NCI-H1417 (cell line): ENCODE measurements around the gene P2RY4.
"Not testable (repeated sequence)": the region's sequence is repeated elsewhere in the genome, so short reads cannot be mapped to it uniquely, and the experiment has no call there.

Source experiments
- DNase-seq, 3 experiments: peaks; one replicate each; lab custom pipeline; 2025; lab: John Stamatoyannopoulos, UW

The P2RY4 gene

GRCh38 chrX:70243601-70244000 lies 16.4 kb downstream of the P2RY4 start:
- DNase-seq: not testable (repeated sequence)

- DNase-seq: no peak
Measured at GRCh38 chrX:70241501-70241900, 18.5 kb downstream of the P2RY4 start.

GRCh38 chrX:70240751-70241150 lies 19.3 kb downstream of the P2RY4 start:
- no peak for DNase-seq

GRCh38 chrX:70234355-70234754 lies 25.6 kb downstream of the P2RY4 start, which contains the start of gene AWAT1:
TSS of gene AWAT1 (plus strand) at chrX:70234655. CDS start at chrX:70234696, 41 bp downstream.
- no peak for DNase-seq

GRCh38 chrX:70231666-70232065 lies 28.3 kb downstream of the P2RY4 start:
- no peak for DNase-seq

- DNase-seq: no peak
Measured at GRCh38 chrX:70226687-70227086, 33.3 kb downstream of the P2RY4 start.

- DNase-seq: no peak
Measured at GRCh38 chrX:70226048-70226447, 34.0 kb downstream of the P2RY4 start.

- peak in 2 of 3 experiments; percentile 9 to 45 for DNase-seq
Measured at GRCh38 chrX:70219938-70220764, 39.9 kb downstream of the P2RY4 start.

GRCh38 chrX:70209570-70209969 lies 50.4 kb downstream of the P2RY4 start:
- DNase-seq: not testable (repeated sequence)

GRCh38 chrX:70208479-70208878 lies 51.5 kb downstream of the P2RY4 start:
- no peak for DNase-seq
